HepG2 (cell line): Measurements from ENCODE around the gene PNMA5. TPM values are rescaled to one million over a fixed set of nuclear protein-coding genes. Genes with fewer than 3 reads are reported as not detected.

Source experiments
- ATAC-seq: fragments of 200-7000 bp; cut with Tn5 transposase; 3 replicates; pipeline ENCODE4 v1.9.1; 2020; ENCODE audit warnings: mild to moderate bottlenecking, moderate library complexity
- Bru-seq: library from RNA; stranded (reverse); fragments of 400-500 nt; gene quantifications from one replicate; lab custom pipeline; 2021; lab: Mats Ljungman, UMichigan
- BruChase-seq, 2 experiments: library from RNA; stranded (reverse); fragments of 400-500 nt; gene quantifications; one replicate each; lab custom pipeline; 2021; lab: Mats Ljungman, UMichigan
- BruUV-seq: library from RNA; stranded (reverse); fragments of 400-500 nt; replicated peaks from 2 replicates; lab custom pipeline; 2021; lab: Mats Ljungman, UMichigan
- CTCF ChIA-PET: fragments of 300-600 bp; formaldehyde crosslinking; extraction: SDS; loops from one replicate; lab custom pipeline; 2021; ENCODE audit warnings: low total read pairs, inconsistent platforms, low intra/inter-chr PET ratio; lab: Yijun Ruan, JAX
- POLR2A ChIA-PET: fragments of 350-600 bp; sonication (Branson Sonifier 250); formaldehyde crosslinking; loops from one replicate; lab custom pipeline; 2020; ENCODE audit warnings: antibody characterized with exemption, inconsistent platforms; lab: Yijun Ruan, JAX
- DNase-seq: peaks from one replicate; pipeline ENCODE4 v3.0.0-alpha.2; 2015; ENCODE audit warnings: low spot score
- FAIRE-seq: peaks from 3 replicates; lab custom pipeline; 2011; peaks lifted over from hg19 to GRCh38; lab: Jason Lieb, UNC
- H2AFZ ChIP-seq: one replicate; pipeline ENCODE4 v1.6.1; 2011; ENCODE audit warnings: low read length, inconsistent platforms
- H3K27ac ChIP-seq: fragments of 300-600 bp; 3 replicates; pipeline ENCODE4 v1.8.0; 2011; ENCODE audit warnings: mixed run types, mild to moderate bottlenecking, mixed read lengths, low read length, inconsistent platforms; ENCODE audit not compliant: insufficient read depth; ENCODE audit errors: extremely low read length
- H3K27me3 ChIP-seq, 2 experiments: fragments of 200-600 bp in 1 of 2; 2 replicates in 1 of 2; 3 replicates in 1 of 2; pipeline versions ENCODE4 v1.6.0 to v1.8.0; 2011; ENCODE audit warnings: low read length in 2 of 2, mild to moderate bottlenecking in 2 of 2, moderate library complexity in 2 of 2, inconsistent platforms in 1 of 2; ENCODE audit not compliant: insufficient read depth in 2 of 2, control insufficient read depth in 1 of 2
- H3K36me3 ChIP-seq, 2 experiments: fragments of 200-600 bp in 1 of 2; replicated peaks in 1 of 2; 2 replicates in 1 of 2; 3 replicates in 1 of 2; pipeline versions ENCODE4 v1.5.1 to v1.8.0; 2011; ENCODE audit warnings: low read length in 2 of 2, inconsistent platforms in 1 of 2; ENCODE audit not compliant: insufficient read depth in 2 of 2, control insufficient read depth in 1 of 2
- H3K4me1 ChIP-seq: 2 replicates; pipeline ENCODE4 v1.5.1; 2012; ENCODE audit warnings: low read length, inconsistent platforms; ENCODE audit not compliant: insufficient read depth
- H3K4me2 ChIP-seq: 2 replicates; pipeline ENCODE4 v1.6.0; 2011; ENCODE audit warnings: low read depth, low read length, inconsistent platforms
- H3K4me3 ChIP-seq, 3 experiments: fragments of 200-600 bp in 1 of 3; sonication (generic), shearing (Covaris generic) in 1 of 3; replicated peaks in 1 of 3; 2 replicates each; pipeline ENCODE4 v1.5.1; 2011 to 2016; ENCODE audit warnings: low read length in 3 of 3, inconsistent platforms in 2 of 3, low read depth in 2 of 3, mild to moderate bottlenecking in 2 of 3, control low read depth in 1 of 3, mixed read lengths in 1 of 3; ENCODE audit not compliant: insufficient read depth in 1 of 3
- H3K79me2 ChIP-seq: one replicate; pipeline ENCODE4 v1.6.1; 2011; ENCODE audit warnings: low read length, inconsistent platforms; ENCODE audit not compliant: insufficient read depth
- H3K9ac ChIP-seq: 2 replicates; pipeline ENCODE4 v1.6.0; 2011; ENCODE audit warnings: mild to moderate bottlenecking, low read depth, low read length, inconsistent platforms; ENCODE audit not compliant: insufficient read depth
- H3K9me3 ChIP-seq: 2 replicates; pipeline ENCODE4 v1.5.1; 2012; ENCODE audit warnings: mild to moderate bottlenecking, low read length
- H4K20me1 ChIP-seq: 2 replicates; pipeline ENCODE4 v1.6.0; 2011; ENCODE audit warnings: inconsistent platforms, mild to moderate bottlenecking, low read length, moderate library complexity; ENCODE audit not compliant: insufficient read depth
- ELF4 ChIP-seq: sonication (generic); formaldehyde crosslinking; IDR thresholded peaks from 2 replicates; pipeline ENCODE4 v1.5.0; 2020; ENCODE audit warnings: missing genetic modification reagents, mild to moderate bottlenecking, moderate library complexity, borderline replicate concordance
- NONO ChIP-seq, 2 experiments: fragments of 450-650 bp in 1 of 2; sonication (generic) in 1 of 2; formaldehyde crosslinking in 1 of 2; IDR thresholded peaks in 1 of 2; conservative IDR thresholded peaks in 1 of 2; 2 replicates each; pipeline versions ENCODE4 v1.6.1 to v1.8.0; 2017 to 2022; ENCODE audit warnings: mild to moderate bottlenecking in 1 of 2, missing genetic modification reagents in 1 of 2, moderate library complexity in 1 of 2
- NR2F1 ChIP-seq, 2 experiments: fragments of 450-650 bp in 1 of 2; formaldehyde crosslinking in 1 of 2; IDR thresholded peaks; 2 replicates each; pipeline versions ENCODE4 v1.5.0 to v1.6.1; 2016 to 2020; ENCODE audit warnings: mild to moderate bottlenecking in 1 of 2, missing compliant biosample characterization in 1 of 2, missing genetic modification reagents in 1 of 2, moderate library complexity in 1 of 2
- RORA ChIP-seq: sonication (generic); formaldehyde crosslinking; IDR thresholded peaks from 2 replicates; pipeline ENCODE4 v1.5.0; 2020; ENCODE audit warnings: mild to moderate bottlenecking, missing genetic modification reagents, moderate library complexity
- SMC3 ChIP-seq: IDR thresholded peaks from 2 replicates; pipeline ENCODE4 v1.6.1; 2011; ENCODE audit warnings: low read length, improper control_type of control experiment
- STAT5B ChIP-seq: sonication (generic); formaldehyde crosslinking; IDR thresholded peaks from 2 replicates; pipeline ENCODE4 v1.4.0; 2020; ENCODE audit warnings: missing genetic modification reagents
- SUZ12 ChIP-seq: fragments of 150-350 bp; IDR thresholded peaks from 2 replicates; pipeline ENCODE4 v1.6.1; 2014; ENCODE audit warnings: low read depth, low read length
- ZBTB8A ChIP-seq: sonication (generic); formaldehyde crosslinking; IDR thresholded peaks from 2 replicates; pipeline ENCODE4 v1.4.0; 2020; ENCODE audit warnings: mild to moderate bottlenecking, low read depth, missing genetic modification reagents, borderline replicate concordance
- ZFP62 ChIP-seq: sonication (generic); formaldehyde crosslinking; IDR thresholded peaks from 2 replicates; pipeline ENCODE4 v1.4.0; 2020; ENCODE audit warnings: missing genetic modification reagents
- ZFX ChIP-seq: sonication (generic); formaldehyde crosslinking; IDR thresholded peaks from 2 replicates; pipeline ENCODE4 v1.4.0; 2020; ENCODE audit warnings: mild to moderate bottlenecking, low read depth, missing genetic modification reagents, moderate library complexity
- ZNF670 ChIP-seq: sonication (generic); formaldehyde crosslinking; IDR thresholded peaks from 2 replicates; pipeline ENCODE4 v1.8.0; 2022; ENCODE audit warnings: mild to moderate bottlenecking, missing genetic modification reagents, borderline replicate concordance
- ZNF672 ChIP-seq: sonication (generic); formaldehyde crosslinking; IDR thresholded peaks from 2 replicates; pipeline ENCODE4 v1.8.1; 2022; ENCODE audit warnings: missing genetic modification reagents
- ZNF761 ChIP-seq: sonication (generic); formaldehyde crosslinking; conservative IDR thresholded peaks from 2 replicates; pipeline ENCODE4 v1.4.0; 2020; ENCODE audit warnings: mild to moderate bottlenecking, missing genetic modification reagents
- WGBS: methylation state at CpG from one replicate; pipeline ENCODE4 v1.1.6; 2017; ENCODE audit warnings: low lambda C conversion rate; 5-methylcytosine and 5-hydroxymethylcytosine counted together
- in situ Hi-C: cut with HindIII; loops from 2 replicates; pipeline ENCODE4 v1.10.0; 2017; ENCODE audit warnings: low pct_unique_long_range_greater_than_20kb; ENCODE audit not compliant: extremely low pct_ligation_motif_present
- intact Hi-C: fragments of 100-400 bp; cut with micrococcal nuclease; formaldehyde crosslinking; loops from one replicate; pipeline ENCODE4 v1.10.0; 2022; ENCODE audit not compliant: unreplicated experiment
- long read RNA-seq, 2 experiments: library from RNA in 1 of 2; library from polyadenylated mRNA in 1 of 2; stranded (forward) in 1 of 2; unstranded in 1 of 2; transcript quantifications; one replicate each; pipeline ENCODE4 v2.0.0, GENCODE V29; 2019 to 2022
- polyA minus RNA-seq, 3 experiments: library from RNA; depleted of rRNA, polyadenylated mRNA; stranded (reverse); fragments of >200 nt; gene quantifications; 2 replicates each; pipeline ENCODE4 v1.2.3, GENCODE V29; 2011; ENCODE audit warnings: low replicate concordance in 1 of 3
- polyA plus RNA-seq, 8 experiments: library from polyadenylated mRNA; depleted of rRNA in 3 of 8; stranded (reverse) in 7 of 8; unstranded in 1 of 8; fragments of >200 nt; fragmentation: Illumina TruSeq in 4 of 8; extraction: Trizol in 4 of 8; gene quantifications; 2 replicates each; pipeline versions ENCODE4 v1.2.1 to v1.2.3, GENCODE V29; 2011 to 2016; ENCODE audit warnings: low read depth in 4 of 8, missing spikeins in 1 of 8, mixed read lengths in 1 of 8; ENCODE audit not compliant: insufficient read depth in 1 of 8
- total RNA-seq, 5 experiments: library from RNA; depleted of rRNA; stranded (reverse); fragments of >200 nt; fragmentation: Illumina TruSeq; extraction: Trizol; gene quantifications; 2 replicates each; pipeline ENCODE4 v1.2.3, GENCODE V29; 2016; ENCODE audit warnings: low read depth in 1 of 5
- TF ChIP-seq, protein P1 (sequence below): sonication (generic); formaldehyde crosslinking; IDR thresholded peaks from 2 replicates; pipeline ENCODE4 v1.4.0; 2020; ENCODE audit warnings: missing genetic modification reagents, borderline replicate concordance
- TF ChIP-seq, protein P2 (sequence below): sonication (generic); formaldehyde crosslinking; IDR thresholded peaks from 2 replicates; pipeline ENCODE4 v1.4.0; 2020; ENCODE audit warnings: missing genetic modification reagents, mild to moderate bottlenecking, borderline replicate concordance

The PNMA5 gene
- total RNA-seq (2016; rRNA removed; fragmentation: Illumina TruSeq; extraction: Trizol), result not detected in 2 replicates
- not detected in 2 replicates for total RNA-seq (2016; cell fraction: cytosol; rRNA removed; fragmentation: Illumina TruSeq; extraction: Trizol; ENCODE audit: low read depth)
- total RNA-seq (2016; cell fraction: insoluble cytoplasmic fraction; rRNA removed; fragmentation: Illumina TruSeq; extraction: Trizol), result not detected in 2 replicates
- not detected in 2 replicates for total RNA-seq (2016; cell fraction: membrane; rRNA removed; fragmentation: Illumina TruSeq; extraction: Trizol)
- total RNA-seq (2016; cell fraction: nucleus; rRNA removed; fragmentation: Illumina TruSeq; extraction: Trizol), result not detected in 2 replicates
- polyA plus RNA-seq (2011; rRNA removed), result not detected in 2 replicates
- polyA plus RNA-seq (2011; cell fraction: cytosol; rRNA removed), result not detected in 2 replicates
- not detected in 2 replicates for polyA plus RNA-seq (2011; cell fraction: nucleus; rRNA removed)
- not detected in 2 replicates for polyA plus RNA-seq (2012)
- not detected in 2 replicates for polyA plus RNA-seq (2016; cell fraction: cytosol; fragmentation: Illumina TruSeq; extraction: Trizol; ENCODE audit: low read depth)
- not detected in 2 replicates for polyA plus RNA-seq (2016; cell fraction: insoluble cytoplasmic fraction; fragmentation: Illumina TruSeq; extraction: Trizol; ENCODE audit: low read depth)
- polyA plus RNA-seq (2016; cell fraction: membrane; fragmentation: Illumina TruSeq; extraction: Trizol; ENCODE audit: low read depth), result not detected in 2 replicates
- polyA plus RNA-seq (2016; cell fraction: nucleus; fragmentation: Illumina TruSeq; extraction: Trizol; ENCODE audit: insufficient read depth, low read depth), result not detected in 2 replicates
- not detected in 2 replicates for polyA minus RNA-seq (2011; rRNA and poly(A)+ RNA removed; ENCODE audit: low replicate concordance)
- polyA minus RNA-seq (2011; cell fraction: cytosol; rRNA and poly(A)+ RNA removed), result not detected in 2 replicates
- polyA minus RNA-seq (2011; cell fraction: nucleus; rRNA and poly(A)+ RNA removed), result not detected in 2 replicates
- not detected for Bru-seq, nascent RNA
- BruChase-seq, experiment 1, labeled RNA remaining after a 6-hour chase, result not detected
- not detected for BruChase-seq, experiment 2, labeled RNA remaining after a 2-hour chase
- long read RNA-seq, experiment 1, result 0 reads
- long read RNA-seq, experiment 2, result 0 reads

DNA sequence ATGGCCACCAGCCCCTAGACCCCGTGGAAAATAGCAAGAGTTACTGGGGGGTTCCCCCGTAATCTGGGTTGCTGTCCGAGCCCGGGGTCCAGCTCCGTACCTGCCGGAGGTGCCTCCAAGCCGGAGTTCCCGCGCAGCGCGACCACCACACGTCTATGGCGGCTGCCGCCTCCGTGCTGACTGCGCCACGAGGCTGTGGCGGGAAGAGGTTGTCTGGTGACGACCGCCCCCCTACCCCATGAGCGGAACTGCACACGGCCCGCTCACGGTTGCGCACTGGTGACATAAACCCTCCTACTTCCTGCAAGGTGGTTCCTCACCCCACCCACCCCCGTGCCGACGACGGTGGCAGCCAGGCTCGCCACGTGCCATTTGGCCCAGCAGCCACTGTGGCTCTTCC is at the start of gene PNMA5:
Gene PNMA5 (minus strand): TSS at position 184 of the 400 bp plus-strand sequence. CDS start 2,518 bp downstream, outside the sequence.
- no peaks in the 10 kb centered on the region for H3K79me2 ChIP-seq
- no CpG with 5 or more reads among the region's 31 CpGs for WGBS
- DNase-seq (no peak), ATAC-seq (no peak), FAIRE-seq (no peak)
- no TSS peak for BruUV-seq
- no peak within 1 kb of the TSS for H3K9ac ChIP-seq
- H3K4me1 ChIP-seq, result no peaks in the 10 kb centered on the region
- no peaks in the 10 kb centered on the region for H3K36me3 ChIP-seq
- no peak within 1 kb of the TSS for H2AFZ ChIP-seq
- ChIA-PET CTCF (no interaction called here), POLR2A (no interaction called here)
- in situ Hi-C loops (no loop called here), intact Hi-C loops (no loop called here)
- no peak within 1 kb of the TSS for H3K4me3 ChIP-seq
- no peaks in the 10 kb centered on the region; a peak in 1 of 5 replicates for H3K27me3 ChIP-seq
- no peaks in the 10 kb centered on the region for H3K9me3 ChIP-seq
- H4K20me1 ChIP-seq, result no peaks in the 10 kb centered on the region
- H3K27ac ChIP-seq, result no peak within 1 kb of the TSS
- H3K4me2 ChIP-seq, result no peak within 1 kb of the TSS
- TF ChIP-seq SUZ12 (no peak), ELF4 (CRISPR knock-in tag) (no peak), NONO (IDR thresholded peaks at IDR 0.05) (no peak), NONO (CRISPR knock-in tag; conservative IDR thresholded peaks at IDR 0.05) (no peak), NR2F1 (CRISPR knock-in tag; IDR thresholded peaks at IDR 0.05) (no peak), STAT5B (CRISPR knock-in tag) (no peak), ZNF761 (CRISPR knock-in tag) (no peak), ZBTB8A (no peak), ZFP62 (CRISPR knock-in tag) (no peak), ZNF672 (no peak), SMC3 (no peak), RORA (CRISPR knock-in tag) (no peak), ZFX (CRISPR knock-in tag) (no peak), ZNF670 (CRISPR knock-in tag) (no peak)
- TF ChIP-seq, protein P1, sequence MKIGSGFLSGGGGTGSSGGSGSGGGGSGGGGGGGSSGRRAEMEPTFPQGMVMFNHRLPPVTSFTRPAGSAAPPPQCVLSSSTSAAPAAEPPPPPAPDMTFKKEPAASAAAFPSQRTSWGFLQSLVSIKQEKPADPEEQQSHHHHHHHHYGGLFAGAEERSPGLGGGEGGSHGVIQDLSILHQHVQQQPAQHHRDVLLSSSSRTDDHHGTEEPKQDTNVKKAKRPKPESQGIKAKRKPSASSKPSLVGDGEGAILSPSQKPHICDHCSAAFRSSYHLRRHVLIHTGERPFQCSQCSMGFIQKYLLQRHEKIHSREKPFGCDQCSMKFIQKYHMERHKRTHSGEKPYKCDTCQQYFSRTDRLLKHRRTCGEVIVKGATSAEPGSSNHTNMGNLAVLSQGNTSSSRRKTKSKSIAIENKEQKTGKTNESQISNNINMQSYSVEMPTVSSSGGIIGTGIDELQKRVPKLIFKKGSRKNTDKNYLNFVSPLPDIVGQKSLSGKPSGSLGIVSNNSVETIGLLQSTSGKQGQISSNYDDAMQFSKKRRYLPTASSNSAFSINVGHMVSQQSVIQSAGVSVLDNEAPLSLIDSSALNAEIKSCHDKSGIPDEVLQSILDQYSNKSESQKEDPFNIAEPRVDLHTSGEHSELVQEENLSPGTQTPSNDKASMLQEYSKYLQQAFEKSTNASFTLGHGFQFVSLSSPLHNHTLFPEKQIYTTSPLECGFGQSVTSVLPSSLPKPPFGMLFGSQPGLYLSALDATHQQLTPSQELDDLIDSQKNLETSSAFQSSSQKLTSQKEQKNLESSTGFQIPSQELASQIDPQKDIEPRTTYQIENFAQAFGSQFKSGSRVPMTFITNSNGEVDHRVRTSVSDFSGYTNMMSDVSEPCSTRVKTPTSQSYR, result no peak
- TF ChIP-seq, protein P2, sequence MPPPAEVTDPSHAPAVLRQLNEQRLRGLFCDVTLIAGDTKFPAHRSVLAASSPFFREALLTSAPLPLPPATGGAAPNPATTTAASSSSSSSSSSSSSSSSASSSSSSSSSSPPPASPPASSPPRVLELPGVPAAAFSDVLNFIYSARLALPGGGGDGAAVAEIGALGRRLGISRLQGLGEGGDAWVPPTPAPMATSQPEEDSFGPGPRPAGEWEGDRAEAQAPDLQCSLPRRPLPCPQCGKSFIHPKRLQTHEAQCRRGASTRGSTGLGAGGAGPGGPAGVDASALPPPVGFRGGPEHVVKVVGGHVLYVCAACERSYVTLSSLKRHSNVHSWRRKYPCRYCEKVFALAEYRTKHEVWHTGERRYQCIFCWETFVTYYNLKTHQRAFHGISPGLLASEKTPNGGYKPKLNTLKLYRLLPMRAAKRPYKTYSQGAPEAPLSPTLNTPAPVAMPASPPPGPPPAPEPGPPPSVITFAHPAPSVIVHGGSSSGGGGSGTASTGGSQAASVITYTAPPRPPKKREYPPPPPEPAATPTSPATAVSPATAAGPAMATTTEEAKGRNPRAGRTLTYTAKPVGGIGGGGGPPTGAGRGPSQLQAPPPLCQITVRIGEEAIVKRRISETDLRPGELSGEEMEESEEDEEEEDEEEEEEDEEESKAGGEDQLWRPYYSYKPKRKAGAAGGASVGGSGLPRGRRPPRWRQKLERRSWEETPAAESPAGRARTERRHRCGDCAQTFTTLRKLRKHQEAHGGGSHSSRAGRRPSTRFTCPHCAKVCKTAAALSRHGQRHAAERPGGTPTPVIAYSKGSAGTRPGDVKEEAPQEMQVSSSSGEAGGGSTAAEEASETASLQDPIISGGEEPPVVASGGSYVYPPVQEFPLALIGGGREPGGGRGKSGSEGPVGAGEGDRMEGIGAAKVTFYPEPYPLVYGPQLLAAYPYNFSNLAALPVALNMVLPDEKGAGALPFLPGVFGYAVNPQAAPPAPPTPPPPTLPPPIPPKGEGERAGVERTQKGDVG, result no peak
